Endothelial cell of umbilical vein (primary cell): ENCODE data around the gene ITGA2. TPM values are rescaled to one million over a fixed set of nuclear protein-coding genes. Genes with fewer than 3 reads are reported as not detected.

Experiments
- BruUV-seq: library from RNA; stranded (reverse); fragments of 400-500 nt; replicated peaks from 2 replicates; lab custom pipeline; 2021; lab: Mats Ljungman, UMichigan
- CTCF ChIA-PET: fragments of 300-600, 350-600 bp; sonication (Branson Sonifier 250); formaldehyde crosslinking; loops from one replicate; lab custom pipeline; 2021; ENCODE audit warnings: antibody characterized with exemption, inconsistent platforms; lab: Charles Lee
- POLR2A ChIA-PET: fragments of 300-600, 350-600 bp; sonication (Branson Sonifier 250); formaldehyde crosslinking; loops from one replicate; lab custom pipeline; 2021; ENCODE audit warnings: antibody characterized with exemption, inconsistent platforms; lab: Charles Lee
- DNase-seq: peaks from one replicate; pipeline ENCODE4 v3.0.0-alpha.2; 2011; ENCODE audit warnings: low read depth, low spot score
- FAIRE-seq: peaks from 2 replicates; lab custom pipeline; 2011; peaks lifted over from hg19 to GRCh38; lab: Jason Lieb, UNC
- H2AFZ ChIP-seq: 2 replicates; pipeline ENCODE4 v1.6.0; 2012; ENCODE audit warnings: low read depth, low read length, control low read depth, inconsistent platforms
- H3K27ac ChIP-seq: 2 replicates; pipeline ENCODE4 v1.5.1; 2011; ENCODE audit warnings: low read depth, mild to moderate bottlenecking, control low read depth, low read length, moderate library complexity; ENCODE audit not compliant: insufficient read depth
- H3K27me3 ChIP-seq, 2 experiments: 2 replicates each; pipeline versions ENCODE4 v1.6.0 to v1.6.1; 2011; ENCODE audit warnings: low read length in 2 of 2, mixed read lengths in 1 of 2; ENCODE audit not compliant: control insufficient read depth in 2 of 2, insufficient read depth in 2 of 2
- H3K36me3 ChIP-seq, 2 experiments: 2 replicates in 1 of 2; 3 replicates in 1 of 2; pipeline ENCODE4 v1.5.1; 2011; ENCODE audit warnings: low read length in 2 of 2, mild to moderate bottlenecking in 1 of 2, moderate library complexity in 1 of 2; ENCODE audit not compliant: control insufficient read depth in 2 of 2, insufficient read depth in 2 of 2; ENCODE audit errors: extremely low read depth in 1 of 2
- H3K4me1 ChIP-seq: 3 replicates; pipeline ENCODE4 v1.5.1; 2011; ENCODE audit warnings: mild to moderate bottlenecking, low read length; ENCODE audit not compliant: control insufficient read depth, insufficient read depth; ENCODE audit errors: extremely low read depth
- H3K4me2 ChIP-seq: 2 replicates; pipeline ENCODE4 v1.6.1; 2011; ENCODE audit warnings: low read length, control low read depth, mixed read lengths; ENCODE audit not compliant: insufficient read depth
- H3K4me3 ChIP-seq, 3 experiments: fragments of 200-600 bp in 1 of 3; sonication (generic), shearing (Covaris generic) in 1 of 3; replicated peaks in 1 of 3; 2 replicates each; pipeline ENCODE4 v1.5.1; 2011 to 2016; ENCODE audit warnings: control low read depth in 3 of 3, low read length in 3 of 3, mild to moderate bottlenecking in 2 of 3, inconsistent platforms in 1 of 3, low read depth in 1 of 3, moderate library complexity in 1 of 3; ENCODE audit not compliant: insufficient read depth in 1 of 3
- H3K79me2 ChIP-seq: 2 replicates; pipeline ENCODE4 v1.6.0; 2012; ENCODE audit warnings: low read length, inconsistent platforms; ENCODE audit not compliant: control insufficient read depth, insufficient read depth
- H3K9ac ChIP-seq: replicated peaks from 2 replicates; pipeline ENCODE3; 2011; ENCODE audit warnings: low read length, control low read depth; ENCODE audit not compliant: insufficient read depth; ENCODE audit errors: extremely low read depth
- H3K9me1 ChIP-seq: replicated peaks from 3 replicates; pipeline ENCODE4 v1.6.0; 2011; ENCODE audit warnings: mild to moderate bottlenecking, low read length; ENCODE audit not compliant: control insufficient read depth, insufficient read depth; ENCODE audit errors: extremely low read depth
- H3K9me3 ChIP-seq: replicated peaks from 2 replicates; pipeline ENCODE4 v1.5.1; 2012; ENCODE audit warnings: low read length, inconsistent platforms; ENCODE audit not compliant: control insufficient read depth, insufficient read depth
- H4K20me1 ChIP-seq: replicated peaks from 2 replicates; pipeline ENCODE3; 2011; ENCODE audit warnings: mild to moderate bottlenecking, low read length; ENCODE audit not compliant: control insufficient read depth, insufficient read depth; ENCODE audit errors: extremely low read depth
- EZH2 ChIP-seq: IDR thresholded peaks from 2 replicates; pipeline ENCODE4 v1.6.1; 2012; ENCODE audit warnings: borderline replicate concordance, low read depth, mild to moderate bottlenecking, moderate library complexity, low read length, inconsistent platforms; ENCODE audit not compliant: severe bottlenecking
- FOS ChIP-seq: IDR thresholded peaks from 2 replicates; pipeline ENCODE4 v1.6.1; 2011; ENCODE audit warnings: mild to moderate bottlenecking, low read length, moderate library complexity, borderline replicate concordance; ENCODE audit not compliant: insufficient read depth
- GATA2 ChIP-seq: IDR thresholded peaks from 2 replicates; pipeline ENCODE4 v1.7.0; 2011; ENCODE audit warnings: low read depth, mild to moderate bottlenecking, moderate library complexity, mixed read lengths, low read length; ENCODE audit not compliant: insufficient read length, insufficient read depth
- JUN ChIP-seq: IDR thresholded peaks from 2 replicates; pipeline ENCODE4 v1.6.1; 2011; ENCODE audit warnings: borderline replicate concordance, low read depth; ENCODE audit not compliant: insufficient read length, insufficient read depth
- MYC ChIP-seq: IDR thresholded peaks from one replicate; pipeline ENCODE4 v1.6.1; 2011; ENCODE audit warnings: mild to moderate bottlenecking, low read depth, low read length
- POLR2A ChIP-seq: IDR thresholded peaks from 2 replicates; pipeline ENCODE4 v1.6.1; 2012; ENCODE audit warnings: low read depth, mild to moderate bottlenecking, control low read depth, low read length
- POLR2AphosphoS5 ChIP-seq: IDR thresholded peaks from 2 replicates; pipeline ENCODE4 v1.6.1; 2012; ENCODE audit warnings: low read depth, mild to moderate bottlenecking, control low read depth, low read length, moderate library complexity; ENCODE audit not compliant: insufficient read depth
- dilution Hi-C: fragments of 300-500 bp; cut with MboI; formaldehyde crosslinking; loops from one replicate; pipeline ENCODE4 v1.15.0; 2019; ENCODE audit warnings: low sequenced_read_pairs; ENCODE audit not compliant: extremely low pct_ligation_motif_present
- intact Hi-C: fragments of 100-400 bp; cut with micrococcal nuclease; formaldehyde crosslinking; loops from one replicate; pipeline ENCODE4 v1.10.0; 2022
- polyA plus RNA-seq, 4 experiments: library from polyadenylated mRNA; depleted of rRNA in 3 of 4; stranded (reverse) in 3 of 4; unstranded in 1 of 4; fragments of >200 nt; gene quantifications; 2 replicates each; pipeline versions ENCODE4 v1.2.1 to v1.2.3, GENCODE V29; 2011 to 2012; ENCODE audit warnings: missing spikeins in 1 of 4
- total RNA-seq: library from RNA; stranded (reverse); gene quantifications from 2 replicates; pipeline ENCODE4 v1.2.3, GENCODE V29; 2021
- TF ChIP-seq, protein P1 (sequence below): IDR thresholded peaks from 2 replicates; pipeline ENCODE4 v1.6.1; 2011; ENCODE audit not compliant: insufficient read depth, insufficient read length
- TF ChIP-seq, protein P2 (sequence below), 2 donors: IDR thresholded peaks; 1 replicate in 1 of 2; 2 replicates in 1 of 2; pipeline ENCODE4 v1.5.1; 2011; ENCODE audit warnings: low read length in 2 of 2, mild to moderate bottlenecking in 2 of 2, moderate library complexity in 2 of 2, control low read depth in 1 of 2, inconsistent platforms in 1 of 2, low read depth in 1 of 2; ENCODE audit not compliant: insufficient read depth in 1 of 2; ENCODE audit errors: extremely low read depth in 1 of 2

Gene ITGA2
- total and polyA plus RNA-seq, 2 donors (not counting 3 experiments of a cell fraction or from before 2014, with no cell fraction given) = 11.2 to 62.3 TPM

DNA sequence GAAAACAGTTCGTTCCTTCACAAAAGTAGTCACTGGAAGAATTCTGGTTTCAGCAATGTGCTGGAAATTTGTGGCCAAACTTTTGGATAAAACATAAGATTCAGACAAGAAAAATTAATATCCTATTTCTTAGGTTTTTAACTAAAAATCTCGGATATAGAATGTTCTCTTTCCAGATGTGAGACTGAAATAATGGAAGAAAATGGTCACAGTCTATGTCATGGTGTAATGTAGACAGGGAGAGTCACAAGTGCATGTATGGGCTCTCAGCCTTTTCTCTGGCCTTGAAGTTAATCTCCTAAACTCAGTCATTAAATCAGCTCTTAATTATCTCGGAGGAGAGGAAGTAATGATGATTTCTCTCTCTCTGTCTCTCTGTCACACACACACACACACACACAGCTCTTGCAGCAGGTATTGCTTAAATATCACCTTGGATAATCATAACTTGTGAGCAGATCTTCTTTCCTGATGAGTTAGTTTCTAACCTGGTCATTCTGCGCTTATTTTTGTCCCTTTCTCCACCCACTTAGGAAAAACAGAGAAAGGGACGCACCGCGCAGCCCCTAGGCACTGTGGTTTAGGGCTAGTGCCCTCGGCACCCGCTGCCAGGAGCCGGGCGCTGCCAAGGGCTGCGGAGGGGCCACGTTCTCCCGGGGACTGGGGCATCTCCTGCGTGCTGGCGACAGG is 672 bp upstream of the ITGA2 start:
- ChIA-PET CTCF (interaction anchor here (0.7 to 5.1 kb wide), 18 partner anchors 8 to 111 kb away, joined by 3 to 64 read pairs (median 5); no protein-coding TSS in a partner anchor), POLR2A (interaction anchor here (0.5 kb wide), 1 partner anchor 44 kb away, joined by 3 read pairs; no protein-coding TSS in a partner anchor)
- H3K27me3 ChIP-seq = no peaks in the 10 kb centered on the region
- no peaks in the 10 kb centered on the region for H3K9me1 ChIP-seq
- peak overlapping the region; percentile 85 for H3K4me2 ChIP-seq
- dilution Hi-C loops (no loop called here), intact Hi-C loops (loop anchor here (1.0 to 2.0 kb wide), 5 partner anchors 40 to 81 kb away; no protein-coding TSS in a partner anchor)
- no peaks in the 10 kb centered on the region for H3K36me3 ChIP-seq
- no peaks in the 10 kb centered on the region for H3K9me3 ChIP-seq
- no peaks in the 10 kb centered on the region for H4K20me1 ChIP-seq
- peaks cover 43% of the 10 kb centered on the region for H3K79me2 ChIP-seq
- TF ChIP-seq, protein P1, sequence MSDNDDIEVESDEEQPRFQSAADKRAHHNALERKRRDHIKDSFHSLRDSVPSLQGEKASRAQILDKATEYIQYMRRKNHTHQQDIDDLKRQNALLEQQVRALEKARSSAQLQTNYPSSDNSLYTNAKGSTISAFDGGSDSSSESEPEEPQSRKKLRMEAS = no peak
- TF ChIP-seq FOS (no peak), JUN (no peak), MYC (no peak), POLR2AphosphoS5 (no peak), EZH2 (no peak), GATA2 (no peak), POLR2A (no peak)
- TF ChIP-seq, protein P2, sequence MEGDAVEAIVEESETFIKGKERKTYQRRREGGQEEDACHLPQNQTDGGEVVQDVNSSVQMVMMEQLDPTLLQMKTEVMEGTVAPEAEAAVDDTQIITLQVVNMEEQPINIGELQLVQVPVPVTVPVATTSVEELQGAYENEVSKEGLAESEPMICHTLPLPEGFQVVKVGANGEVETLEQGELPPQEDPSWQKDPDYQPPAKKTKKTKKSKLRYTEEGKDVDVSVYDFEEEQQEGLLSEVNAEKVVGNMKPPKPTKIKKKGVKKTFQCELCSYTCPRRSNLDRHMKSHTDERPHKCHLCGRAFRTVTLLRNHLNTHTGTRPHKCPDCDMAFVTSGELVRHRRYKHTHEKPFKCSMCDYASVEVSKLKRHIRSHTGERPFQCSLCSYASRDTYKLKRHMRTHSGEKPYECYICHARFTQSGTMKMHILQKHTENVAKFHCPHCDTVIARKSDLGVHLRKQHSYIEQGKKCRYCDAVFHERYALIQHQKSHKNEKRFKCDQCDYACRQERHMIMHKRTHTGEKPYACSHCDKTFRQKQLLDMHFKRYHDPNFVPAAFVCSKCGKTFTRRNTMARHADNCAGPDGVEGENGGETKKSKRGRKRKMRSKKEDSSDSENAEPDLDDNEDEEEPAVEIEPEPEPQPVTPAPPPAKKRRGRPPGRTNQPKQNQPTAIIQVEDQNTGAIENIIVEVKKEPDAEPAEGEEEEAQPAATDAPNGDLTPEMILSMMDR (IDR thresholded peaks at IDR 0.05; ENCODE audit: extremely low read depth in 1 of 2, insufficient read depth in 1 of 2, low read depth in 1 of 2, low read length in 2 of 2) = no peak
- H3K27ac ChIP-seq = peak overlapping the region; percentile 83
- peak overlapping the region; percentile 63 for H2AFZ ChIP-seq
- peak overlapping the region; percentile 56 to 80 (median 61) for H3K4me3 ChIP-seq
- H3K4me1 ChIP-seq = peaks cover 74% of the 10 kb centered on the region
- peak; percentile 37 for DNase-seq
- FAIRE-seq = no peak
- H3K9ac ChIP-seq = peak overlapping the region; percentile 76
- BruUV-seq = TSS peak; percentile 30
